GM12878 (cell line): ENCODE data around the gene PTPRS. TPM values are rescaled to one million over a fixed set of nuclear protein-coding genes. Genes with fewer than 3 reads are reported as not detected.

ENCODE experiments used
- ATAC-seq: fragments of 200-7000 bp; cut with Tn5 transposase; 3 replicates; pipeline ENCODE4 v1.9.1; 2020; ENCODE audit warnings: mild to moderate bottlenecking, moderate library complexity
- BruUV-seq: library from RNA; stranded (reverse); fragments of 400-500 nt; replicated peaks from 2 replicates; lab custom pipeline; 2021; lab: Mats Ljungman, UMichigan
- CTCF ChIA-PET: fragments of 300-600 bp; sonication (Branson Sonifier 250); formaldehyde crosslinking; extraction: SDS; loops from one replicate; lab custom pipeline; 2021; ENCODE audit warnings: inconsistent platforms; lab: Yijun Ruan, JAX
- POLR2A ChIA-PET: fragments of 350-600 bp; formaldehyde crosslinking; extraction: SDS; loops from one replicate; lab custom pipeline; 2021; ENCODE audit warnings: inconsistent platforms; lab: Charles Lee
- RAD21 ChIA-PET: fragments of 300-600 bp; sonication (Branson Sonifier 250); formaldehyde crosslinking; loops from one replicate; lab custom pipeline; 2023; ENCODE audit warnings: antibody characterized with exemption; ENCODE audit not compliant: unreplicated experiment; lab: Charles Lee
- SMC1A ChIA-PET: fragments of 300-600 bp; sonication (Branson Sonifier 250); formaldehyde crosslinking; loops from one replicate; lab custom pipeline; 2023; ENCODE audit not compliant: unreplicated experiment, uncharacterized antibody; lab: Charles Lee
- DNase-seq: peaks from one replicate; pipeline ENCODE4 v3.0.0-alpha.2; 2011; ENCODE audit warnings: low read depth, low spot score
- FAIRE-seq: peaks from 3 replicates; lab custom pipeline; 2011; peaks lifted over from hg19 to GRCh38; lab: Jason Lieb, UNC
- H2AFZ ChIP-seq: 2 replicates; pipeline ENCODE4 v1.6.0; 2011; ENCODE audit warnings: low read depth, low read length, control low read depth; ENCODE audit not compliant: control insufficient read depth
- H3K27ac ChIP-seq: 2 replicates; pipeline ENCODE4 v1.5.1; 2011; ENCODE audit warnings: control low read depth; ENCODE audit not compliant: control insufficient read depth, insufficient read depth
- H3K27me3 ChIP-seq, 2 experiments: replicated peaks in 1 of 2; 2 replicates each; pipeline versions ENCODE4 v1.6.0 to v1.6.1; 2011; ENCODE audit warnings: low read length in 1 of 2; ENCODE audit not compliant: control insufficient read depth in 2 of 2, insufficient read depth in 2 of 2
- H3K36me3 ChIP-seq, 2 experiments: 2 replicates each; pipeline ENCODE4 v1.5.1; 2011; ENCODE audit warnings: low read length in 1 of 2; ENCODE audit not compliant: control insufficient read depth in 2 of 2, insufficient read depth in 2 of 2
- H3K4me1 ChIP-seq: 2 replicates; pipeline ENCODE4 v1.6.1; 2011; ENCODE audit warnings: mild to moderate bottlenecking, low read length, moderate library complexity, mixed read lengths; ENCODE audit not compliant: control insufficient read depth, insufficient read depth
- H3K4me2 ChIP-seq: 2 replicates; pipeline ENCODE4 v1.6.0; 2011; ENCODE audit warnings: control low read depth; ENCODE audit not compliant: control insufficient read depth, insufficient read depth
- H3K4me3 ChIP-seq: fragments of 200-600 bp; sonication (generic); 2 replicates; pipeline ENCODE4 v1.5.1; 2016
- H3K79me2 ChIP-seq: 2 replicates; pipeline ENCODE4 v1.6.0; 2011; ENCODE audit warnings: low read length; ENCODE audit not compliant: control insufficient read depth, insufficient read depth
- H3K9ac ChIP-seq: 2 replicates; pipeline ENCODE4 v1.8.0; 2011; ENCODE audit warnings: low read length, control low read depth, mixed read lengths; ENCODE audit not compliant: control insufficient read depth, insufficient read depth
- H3K9me3 ChIP-seq: replicated peaks from 3 replicates; pipeline ENCODE4 v1.5.1; 2011; ENCODE audit warnings: mild to moderate bottlenecking, low read length; ENCODE audit not compliant: control insufficient read depth, insufficient read depth
- H4K20me1 ChIP-seq: 2 replicates; pipeline ENCODE4 v1.6.0; 2011; ENCODE audit not compliant: control insufficient read depth, insufficient read depth
- FOS ChIP-seq: IDR thresholded peaks from 3 replicates; pipeline ENCODE4 v1.6.1; 2011; ENCODE audit warnings: borderline replicate concordance; ENCODE audit not compliant: insufficient read length; ENCODE audit errors: extremely low read depth
- JUND ChIP-seq: IDR thresholded peaks from 2 replicates; pipeline ENCODE4 v1.6.1; 2012; ENCODE audit warnings: low read depth, mild to moderate bottlenecking, low read length, improper control_type of control experiment, moderate library complexity
- KAT2A ChIP-seq: conservative IDR thresholded peaks from 2 replicates; pipeline ENCODE4 v1.6.1; 2011; ENCODE audit warnings: low read depth, low read length; ENCODE audit not compliant: control insufficient read depth
- MXI1 ChIP-seq: fragments of 150-350 bp; IDR thresholded peaks from 2 replicates; pipeline ENCODE4 v1.6.1; 2011; ENCODE audit warnings: low read depth, mild to moderate bottlenecking, inconsistent platforms, low read length, improper control_type of control experiment
- POU2F2 ChIP-seq: IDR thresholded peaks from 3 replicates; pipeline ENCODE4 v1.6.1; 2011; ENCODE audit warnings: low read depth, mild to moderate bottlenecking, low read length, borderline replicate concordance
- RUNX3 ChIP-seq: IDR thresholded peaks from 2 replicates; pipeline ENCODE4 v1.6.1; 2012; ENCODE audit warnings: low read length, inconsistent platforms
- ZBED1 ChIP-seq: IDR thresholded peaks from 2 replicates; pipeline ENCODE4 v1.6.1; 2016; ENCODE audit warnings: borderline replicate concordance
- WGBS: methylation state at CpG from one replicate; pipeline ENCODE4 v1.1.6; 2016; ENCODE audit warnings: low lambda C conversion rate; ENCODE audit not compliant: insufficient replicate concordance, insufficient coverage; ENCODE audit errors: missing lambda C conversion rate; 5-methylcytosine and 5-hydroxymethylcytosine counted together
- in situ Hi-C: fragments of 300-500 bp; cut with MboI; formaldehyde crosslinking; loops from 9 replicates; pipeline ENCODE4 v1.14.3; 2018; ENCODE audit warnings: mixed read lengths
- intact Hi-C: fragments of 100-400 bp; cut with micrococcal nuclease; formaldehyde crosslinking; loops from one replicate; pipeline ENCODE4 v1.14.2; 2022; ENCODE audit not compliant: unreplicated experiment
- polyA plus RNA-seq, 11 experiments: library from polyadenylated mRNA; depleted of rRNA in 4 of 11; unstranded in 6 of 11; stranded (reverse) in 5 of 11; fragments of >200 nt; fragmentation: Nextera tagmentation in 4 of 11; fragmentation: Illumina TruSeq in 1 of 11; extraction: Ambion mirVana in 4 of 11; extraction: Trizol in 1 of 11; gene quantifications; 1 replicate in 1 of 11; 2 replicates in 10 of 11; pipeline versions ENCODE4 v1.2.1 to v1.2.3, GENCODE V29; 2011 to 2016; ENCODE audit warnings: inconsistent platforms in 2 of 11, missing spikeins in 2 of 11, low read depth in 1 of 11
- total RNA-seq, 4 experiments: library from RNA; depleted of rRNA in 3 of 4; stranded (reverse); fragments of >200 nt in 3 of 4; fragmentation: Illumina TruSeq in 1 of 4; extraction: Trizol in 1 of 4; gene quantifications; 2 replicates each; pipeline versions ENCODE4 v1.2.1 to v1.2.3, GENCODE V29; 2013 to 2021
- TF ChIP-seq, protein P1 (sequence below): fragments of 450-650 bp; IDR thresholded peaks from 2 replicates; pipeline ENCODE4 v1.6.1; 2014; ENCODE audit warnings: mild to moderate bottlenecking
- TF ChIP-seq, protein P2 (sequence below): IDR thresholded peaks from 2 replicates; pipeline ENCODE4 v1.6.1; 2012; ENCODE audit warnings: mild to moderate bottlenecking, low read depth, low read length
- TF ChIP-seq, protein P3 (sequence below): fragments of 450-650 bp; IDR thresholded peaks from 2 replicates; pipeline ENCODE4 v1.6.1; 2017; ENCODE audit warnings: mild to moderate bottlenecking, low read depth, inconsistent platforms; ENCODE audit not compliant: poor library complexity, severe bottlenecking
- TF ChIP-seq, protein P4 (sequence below): fragments of 450-650 bp; IDR thresholded peaks from 2 replicates; pipeline ENCODE4 v1.6.1; 2016; ENCODE audit warnings: mild to moderate bottlenecking, moderate library complexity, borderline replicate concordance
- TF ChIP-seq, protein P5 (sequence below): IDR thresholded peaks from 2 replicates; pipeline ENCODE4 v1.6.1; 2011; ENCODE audit warnings: low read depth, low read length, improper control_type of control experiment, borderline replicate concordance

Gene PTPRS
- total and polyA plus RNA-seq, 10 of the 15 experiments (the other 5 are each of a cell fraction or from before 2014, with no cell fraction given): 0.09 to 32.1 (median 0.71) TPM

DNA sequence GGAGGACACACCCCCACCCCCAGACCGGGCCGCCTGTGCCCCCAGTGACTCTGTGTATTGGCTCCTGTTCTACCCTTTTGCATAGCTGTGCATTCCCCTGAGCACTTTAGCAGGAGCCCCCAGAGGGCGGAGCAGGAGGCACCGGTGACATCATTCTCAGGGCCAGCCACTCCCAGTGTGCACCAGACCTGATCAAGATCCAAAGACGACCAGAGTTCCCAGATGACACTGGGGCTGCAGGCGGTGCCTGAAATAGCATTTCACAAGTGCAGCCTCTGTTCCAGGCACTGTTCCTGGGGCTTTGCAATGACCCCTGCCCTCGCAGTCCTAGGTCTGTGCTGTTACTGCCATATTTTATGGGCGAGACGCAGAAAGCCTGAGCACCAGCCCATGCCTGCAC, 14.5 kb upstream of the PTPRS start:
- no peak overlapping the region for H3K4me2 ChIP-seq
- in situ Hi-C loops: no loop called here
- SMC1A ChIA-PET: no interaction called here
- no peak overlapping the region for H2AFZ ChIP-seq
- no peak for DNase-seq
- H3K9me3 ChIP-seq: no peaks in the 10 kb centered on the region
- RAD21 ChIA-PET: interaction anchor here (1.6 kb wide), 1 partner anchor 33 kb away, joined by 3 read pairs; no protein-coding TSS in a partner anchor
- H4K20me1 ChIP-seq: no peaks in the 10 kb centered on the region
- intact Hi-C loops: no loop called here
- H3K79me2 ChIP-seq: no peaks in the 10 kb centered on the region
- POLR2A ChIA-PET: no interaction called here
- H3K27me3 ChIP-seq: no peaks in the 10 kb centered on the region
- no peak overlapping the region for H3K4me3 ChIP-seq
- no peak overlapping the region for H3K9ac ChIP-seq
- CTCF ChIA-PET: no interaction called here
- no peak overlapping the region for H3K27ac ChIP-seq
- ATAC-seq: no peak; the same call in 2 of the 3 replicates
- BruUV-seq: no TSS peak
- 33% methylated on average over 8 of the region's 9 CpGs for WGBS
- no peak for FAIRE-seq
- H3K36me3 ChIP-seq: no peaks in the 10 kb centered on the region
- H3K4me1 ChIP-seq: no peaks in the 10 kb centered on the region
- TF ChIP-seq, protein P1, sequence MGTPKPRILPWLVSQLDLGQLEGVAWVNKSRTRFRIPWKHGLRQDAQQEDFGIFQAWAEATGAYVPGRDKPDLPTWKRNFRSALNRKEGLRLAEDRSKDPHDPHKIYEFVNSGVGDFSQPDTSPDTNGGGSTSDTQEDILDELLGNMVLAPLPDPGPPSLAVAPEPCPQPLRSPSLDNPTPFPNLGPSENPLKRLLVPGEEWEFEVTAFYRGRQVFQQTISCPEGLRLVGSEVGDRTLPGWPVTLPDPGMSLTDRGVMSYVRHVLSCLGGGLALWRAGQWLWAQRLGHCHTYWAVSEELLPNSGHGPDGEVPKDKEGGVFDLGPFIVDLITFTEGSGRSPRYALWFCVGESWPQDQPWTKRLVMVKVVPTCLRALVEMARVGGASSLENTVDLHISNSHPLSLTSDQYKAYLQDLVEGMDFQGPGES: no peak
- TF ChIP-seq, protein P2, sequence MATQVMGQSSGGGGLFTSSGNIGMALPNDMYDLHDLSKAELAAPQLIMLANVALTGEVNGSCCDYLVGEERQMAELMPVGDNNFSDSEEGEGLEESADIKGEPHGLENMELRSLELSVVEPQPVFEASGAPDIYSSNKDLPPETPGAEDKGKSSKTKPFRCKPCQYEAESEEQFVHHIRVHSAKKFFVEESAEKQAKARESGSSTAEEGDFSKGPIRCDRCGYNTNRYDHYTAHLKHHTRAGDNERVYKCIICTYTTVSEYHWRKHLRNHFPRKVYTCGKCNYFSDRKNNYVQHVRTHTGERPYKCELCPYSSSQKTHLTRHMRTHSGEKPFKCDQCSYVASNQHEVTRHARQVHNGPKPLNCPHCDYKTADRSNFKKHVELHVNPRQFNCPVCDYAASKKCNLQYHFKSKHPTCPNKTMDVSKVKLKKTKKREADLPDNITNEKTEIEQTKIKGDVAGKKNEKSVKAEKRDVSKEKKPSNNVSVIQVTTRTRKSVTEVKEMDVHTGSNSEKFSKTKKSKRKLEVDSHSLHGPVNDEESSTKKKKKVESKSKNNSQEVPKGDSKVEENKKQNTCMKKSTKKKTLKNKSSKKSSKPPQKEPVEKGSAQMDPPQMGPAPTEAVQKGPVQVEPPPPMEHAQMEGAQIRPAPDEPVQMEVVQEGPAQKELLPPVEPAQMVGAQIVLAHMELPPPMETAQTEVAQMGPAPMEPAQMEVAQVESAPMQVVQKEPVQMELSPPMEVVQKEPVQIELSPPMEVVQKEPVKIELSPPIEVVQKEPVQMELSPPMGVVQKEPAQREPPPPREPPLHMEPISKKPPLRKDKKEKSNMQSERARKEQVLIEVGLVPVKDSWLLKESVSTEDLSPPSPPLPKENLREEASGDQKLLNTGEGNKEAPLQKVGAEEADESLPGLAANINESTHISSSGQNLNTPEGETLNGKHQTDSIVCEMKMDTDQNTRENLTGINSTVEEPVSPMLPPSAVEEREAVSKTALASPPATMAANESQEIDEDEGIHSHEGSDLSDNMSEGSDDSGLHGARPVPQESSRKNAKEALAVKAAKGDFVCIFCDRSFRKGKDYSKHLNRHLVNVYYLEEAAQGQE: no peak
- no peak for TF ChIP-seq MXI1
- TF ChIP-seq JUND: no peak
- no peak for TF ChIP-seq ZBED1
- TF ChIP-seq, protein P3, sequence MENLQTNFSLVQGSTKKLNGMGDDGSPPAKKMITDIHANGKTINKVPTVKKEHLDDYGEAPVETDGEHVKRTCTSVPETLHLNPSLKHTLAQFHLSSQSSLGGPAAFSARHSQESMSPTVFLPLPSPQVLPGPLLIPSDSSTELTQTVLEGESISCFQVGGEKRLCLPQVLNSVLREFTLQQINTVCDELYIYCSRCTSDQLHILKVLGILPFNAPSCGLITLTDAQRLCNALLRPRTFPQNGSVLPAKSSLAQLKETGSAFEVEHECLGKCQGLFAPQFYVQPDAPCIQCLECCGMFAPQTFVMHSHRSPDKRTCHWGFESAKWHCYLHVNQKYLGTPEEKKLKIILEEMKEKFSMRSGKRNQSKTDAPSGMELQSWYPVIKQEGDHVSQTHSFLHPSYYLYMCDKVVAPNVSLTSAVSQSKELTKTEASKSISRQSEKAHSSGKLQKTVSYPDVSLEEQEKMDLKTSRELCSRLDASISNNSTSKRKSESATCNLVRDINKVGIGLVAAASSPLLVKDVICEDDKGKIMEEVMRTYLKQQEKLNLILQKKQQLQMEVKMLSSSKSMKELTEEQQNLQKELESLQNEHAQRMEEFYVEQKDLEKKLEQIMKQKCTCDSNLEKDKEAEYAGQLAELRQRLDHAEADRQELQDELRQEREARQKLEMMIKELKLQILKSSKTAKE: no peak
- no peak for TF ChIP-seq KAT2A
- no peak for TF ChIP-seq POU2F2
- TF ChIP-seq, protein P4, sequence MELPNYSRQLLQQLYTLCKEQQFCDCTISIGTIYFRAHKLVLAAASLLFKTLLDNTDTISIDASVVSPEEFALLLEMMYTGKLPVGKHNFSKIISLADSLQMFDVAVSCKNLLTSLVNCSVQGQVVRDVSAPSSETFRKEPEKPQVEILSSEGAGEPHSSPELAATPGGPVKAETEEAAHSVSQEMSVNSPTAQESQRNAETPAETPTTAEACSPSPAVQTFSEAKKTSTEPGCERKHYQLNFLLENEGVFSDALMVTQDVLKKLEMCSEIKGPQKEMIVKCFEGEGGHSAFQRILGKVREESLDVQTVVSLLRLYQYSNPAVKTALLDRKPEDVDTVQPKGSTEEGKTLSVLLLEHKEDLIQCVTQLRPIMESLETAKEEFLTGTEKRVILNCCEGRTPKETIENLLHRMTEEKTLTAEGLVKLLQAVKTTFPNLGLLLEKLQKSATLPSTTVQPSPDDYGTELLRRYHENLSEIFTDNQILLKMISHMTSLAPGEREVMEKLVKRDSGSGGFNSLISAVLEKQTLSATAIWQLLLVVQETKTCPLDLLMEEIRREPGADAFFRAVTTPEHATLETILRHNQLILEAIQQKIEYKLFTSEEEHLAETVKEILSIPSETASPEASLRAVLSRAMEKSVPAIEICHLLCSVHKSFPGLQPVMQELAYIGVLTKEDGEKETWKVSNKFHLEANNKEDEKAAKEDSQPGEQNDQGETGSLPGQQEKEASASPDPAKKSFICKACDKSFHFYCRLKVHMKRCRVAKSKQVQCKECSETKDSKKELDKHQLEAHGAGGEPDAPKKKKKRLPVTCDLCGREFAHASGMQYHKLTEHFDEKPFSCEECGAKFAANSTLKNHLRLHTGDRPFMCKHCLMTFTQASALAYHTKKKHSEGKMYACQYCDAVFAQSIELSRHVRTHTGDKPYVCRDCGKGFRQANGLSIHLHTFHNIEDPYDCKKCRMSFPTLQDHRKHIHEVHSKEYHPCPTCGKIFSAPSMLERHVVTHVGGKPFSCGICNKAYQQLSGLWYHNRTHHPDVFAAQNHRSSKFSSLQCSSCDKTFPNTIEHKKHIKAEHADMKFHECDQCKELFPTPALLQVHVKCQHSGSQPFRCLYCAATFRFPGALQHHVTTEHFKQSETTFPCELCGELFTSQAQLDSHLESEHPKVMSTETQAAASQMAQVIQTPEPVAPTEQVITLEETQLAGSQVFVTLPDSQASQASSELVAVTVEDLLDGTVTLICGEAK: no peak
- TF ChIP-seq, protein P5, sequence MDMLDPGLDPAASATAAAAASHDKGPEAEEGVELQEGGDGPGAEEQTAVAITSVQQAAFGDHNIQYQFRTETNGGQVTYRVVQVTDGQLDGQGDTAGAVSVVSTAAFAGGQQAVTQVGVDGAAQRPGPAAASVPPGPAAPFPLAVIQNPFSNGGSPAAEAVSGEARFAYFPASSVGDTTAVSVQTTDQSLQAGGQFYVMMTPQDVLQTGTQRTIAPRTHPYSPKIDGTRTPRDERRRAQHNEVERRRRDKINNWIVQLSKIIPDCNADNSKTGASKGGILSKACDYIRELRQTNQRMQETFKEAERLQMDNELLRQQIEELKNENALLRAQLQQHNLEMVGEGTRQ: no peak
- TF ChIP-seq FOS: no peak
- TF ChIP-seq RUNX3: no peak
